GM23248 (cell line): ENCODE results near the gene SRPK3. TPM values are rescaled to one million over a fixed set of nuclear protein-coding genes. Genes with fewer than 3 reads are reported as not detected.

Experiments used
- DNase-seq: peaks from one replicate; pipeline ENCODE4 v3.0.0-alpha.2; 2015
- H2AFZ ChIP-seq: fragments of 200-600 bp; sonication (generic); 2 replicates; pipeline ENCODE4 v1.6.1; 2016; ENCODE audit warnings: antibody characterized with exemption
- H3F3A ChIP-seq: fragments of 200-600 bp; sonication (generic); 2 replicates; pipeline ENCODE4 v1.6.1; 2016; ENCODE audit warnings: mild to moderate bottlenecking, antibody characterized with exemption, mixed run types; ENCODE audit not compliant: insufficient read depth
- H3K27ac ChIP-seq: fragments of 200-600 bp; sonication (generic); 2 replicates; pipeline ENCODE4 v1.5.1; 2016; ENCODE audit warnings: mild to moderate bottlenecking
- H3K27me3 ChIP-seq: fragments of 200-600 bp; sonication (generic); replicated peaks from 2 replicates; pipeline ENCODE4 v1.6.1; 2016; ENCODE audit warnings: mild to moderate bottlenecking; ENCODE audit not compliant: insufficient read depth
- H3K36me3 ChIP-seq: fragments of 200-600 bp; sonication (generic); 2 replicates; pipeline ENCODE4 v1.6.1; 2016; ENCODE audit warnings: low read depth, mild to moderate bottlenecking
- H3K4me1 ChIP-seq: fragments of 200-600 bp; sonication (generic); 2 replicates; pipeline ENCODE4 v1.6.1; 2016; ENCODE audit warnings: mild to moderate bottlenecking; ENCODE audit not compliant: insufficient read depth
- H3K4me2 ChIP-seq: fragments of 200-600 bp; sonication (generic); one replicate; pipeline ENCODE4 v1.6.1; 2016; ENCODE audit warnings: mild to moderate bottlenecking; ENCODE audit not compliant: unreplicated experiment
- H3K4me3 ChIP-seq: fragments of 200-600 bp; sonication (generic); 2 replicates; pipeline ENCODE4 v1.5.1; 2016; ENCODE audit warnings: mild to moderate bottlenecking
- H3K79me2 ChIP-seq: fragments of 200-600 bp; sonication (generic); 2 replicates; pipeline ENCODE4 v1.6.1; 2016; ENCODE audit warnings: mild to moderate bottlenecking; ENCODE audit not compliant: insufficient read depth
- H3K9ac ChIP-seq: fragments of 200-600 bp; sonication (generic); 2 replicates; pipeline ENCODE4 v1.6.1; 2016; ENCODE audit warnings: mild to moderate bottlenecking
- H3K9me2 ChIP-seq: fragments of 200-600 bp; sonication (generic); 2 replicates; pipeline ENCODE4 v1.6.1; 2016; ENCODE audit warnings: mixed run types, mild to moderate bottlenecking, moderate library complexity; ENCODE audit not compliant: insufficient read depth
- H3K9me3 ChIP-seq: fragments of 200-600 bp; sonication (generic); one replicate; pipeline ENCODE4 v1.6.1; 2017; ENCODE audit warnings: low read depth
- H4K20me1 ChIP-seq: fragments of 200-600 bp; sonication (generic); 2 replicates; pipeline ENCODE4 v1.6.0; 2016; ENCODE audit not compliant: insufficient read depth
- EZH2 ChIP-seq: fragments of 200-600 bp; sonication (generic); IDR thresholded peaks from 2 replicates; pipeline ENCODE4 v1.6.1; 2018; ENCODE audit warnings: antibody characterized with exemption, mild to moderate bottlenecking; ENCODE audit not compliant: insufficient read depth, poor library complexity, severe bottlenecking
- EZH2phosphoT487 ChIP-seq: fragments of 200-600 bp; sonication (generic); IDR thresholded peaks from 2 replicates; pipeline ENCODE4 v1.6.1; 2018; ENCODE audit warnings: antibody characterized with exemption, moderate library complexity, mild to moderate bottlenecking, low read depth; ENCODE audit not compliant: insufficient read depth
- WGBS, 2 experiments: methylation state at CpG; one replicate each; pipeline ENCODE4 v1.1.6; 2015 to 2017; ENCODE audit warnings: low lambda C conversion rate in 2 of 2, low coverage in 1 of 2; ENCODE audit errors: missing lambda C conversion rate in 2 of 2; 5-methylcytosine and 5-hydroxymethylcytosine counted together
- in situ Hi-C: fragments of 300-500 bp; cut with MboI; formaldehyde crosslinking; loops from 2 replicates; pipeline ENCODE4 v1.15.0; 2020
- polyA plus RNA-seq: library from polyadenylated mRNA; unstranded; fragments of >200 nt; fragmentation: Nextera tagmentation; extraction: Ambion mirVana; gene quantifications from 2 replicates; pipeline ENCODE4 v1.2.1, GENCODE V29; 2016
- total RNA-seq: library from RNA; depleted of rRNA; stranded (reverse); fragments of >200 nt; shearing (Covaris generic); gene quantifications from 2 replicates; pipeline ENCODE4 v1.2.3, GENCODE V29; 2014

SRPK3 gene
- total and polyA plus RNA-seq, 2 experiments from 2014 or later: 0.53 to 0.86 TPM

DNA sequence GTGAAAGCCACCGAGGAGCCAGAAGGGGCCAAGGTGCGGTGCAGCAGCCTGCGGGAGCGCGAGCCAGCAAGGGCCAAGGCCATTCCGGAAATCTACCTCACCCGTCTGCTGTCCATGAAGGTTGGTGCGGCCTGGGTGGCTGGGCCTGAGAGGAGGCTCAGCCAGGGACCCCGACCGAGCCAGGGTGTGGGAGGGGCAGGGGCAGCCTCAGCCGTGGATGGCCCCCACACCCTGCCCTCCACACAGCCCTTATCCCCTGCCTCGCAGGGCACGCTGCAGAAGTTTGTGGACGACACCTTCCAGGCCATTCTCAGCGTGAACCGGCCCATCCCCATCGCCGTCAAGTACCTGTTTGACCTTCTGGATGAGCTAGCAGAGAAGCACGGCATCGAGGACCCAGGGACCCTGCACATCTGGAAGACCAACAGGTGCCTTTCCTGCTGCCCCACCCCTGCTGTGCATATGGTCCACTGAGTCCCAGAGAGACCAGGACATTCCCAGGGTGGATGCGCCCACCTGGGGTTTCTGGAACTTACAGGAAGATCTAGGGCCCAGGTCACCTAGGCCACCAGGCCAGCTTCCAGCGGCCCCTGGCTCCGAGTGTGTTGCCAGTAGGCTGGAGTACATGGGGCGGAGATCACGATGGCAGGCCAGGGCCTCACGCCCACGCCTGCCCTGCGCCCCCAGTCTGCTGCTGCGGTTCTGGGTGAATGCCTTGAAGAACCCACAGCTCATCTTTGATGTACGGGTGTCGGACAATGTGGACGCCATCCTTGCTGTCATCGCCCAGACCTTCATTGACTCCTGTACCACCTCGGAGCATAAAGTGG is 3.4 kb upstream of the SRPK3 start:
- no peak for TF ChIP-seq EZH2phosphoT487
- no peak for TF ChIP-seq EZH2
- H3K4me3 ChIP-seq: no peak overlapping the region
- 88 to 95% methylated on average over 10 to 20 of the region's 34 CpGs for WGBS, 2 experiments
- H3K27ac ChIP-seq: no peak overlapping the region
- no peaks in the 10 kb centered on the region for H3F3A ChIP-seq
- no peaks in the 10 kb centered on the region for H3K79me2 ChIP-seq
- in situ Hi-C loops: no loop called here
- H3K36me3 ChIP-seq: no peaks in the 10 kb centered on the region
- no peaks in the 10 kb centered on the region for H3K4me1 ChIP-seq
- H2AFZ ChIP-seq: no peak overlapping the region
- H3K9me2 ChIP-seq: no peaks in the 10 kb centered on the region
- no peaks in the 10 kb centered on the region for H4K20me1 ChIP-seq
- DNase-seq: no peak
- no peak overlapping the region for H3K4me2 ChIP-seq
- no peaks in the 10 kb centered on the region for H3K9me3 ChIP-seq
- no peaks in the 10 kb centered on the region for H3K27me3 ChIP-seq
- no peak overlapping the region for H3K9ac ChIP-seq

DNA sequence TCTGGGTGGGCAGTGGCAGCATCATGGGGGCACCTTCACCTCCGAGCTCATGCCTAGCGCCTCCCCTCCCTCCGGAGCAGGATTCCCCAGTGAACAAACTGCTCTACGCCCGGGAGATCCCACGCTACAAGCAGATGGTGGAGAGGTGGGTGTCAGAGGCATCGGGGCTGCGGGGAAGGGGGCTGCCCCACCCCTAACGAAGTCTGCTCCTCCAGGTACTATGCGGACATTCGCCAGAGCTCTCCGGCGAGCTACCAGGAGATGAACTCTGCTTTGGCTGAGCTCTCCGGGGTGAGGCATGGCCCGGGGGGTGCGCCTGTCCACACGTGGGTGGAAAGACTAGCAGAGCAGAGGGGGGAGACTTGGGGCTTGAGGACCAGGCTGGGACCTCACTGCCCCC is 2.7 kb upstream of the SRPK3 start:
- Histone ChIP-seq H3K36me3 (no peaks in the 10 kb centered on the region), H4K20me1 (no peaks in the 10 kb centered on the region), H3K27me3 (no peaks in the 10 kb centered on the region), H3K27ac (no peak overlapping the region), H3K4me1 (no peaks in the 10 kb centered on the region), H3K9ac (no peak overlapping the region), H2AFZ (no peak overlapping the region), H3K4me2 (no peak overlapping the region), H3K4me3 (no peak overlapping the region), H3F3A (no peaks in the 10 kb centered on the region), H3K79me2 (no peaks in the 10 kb centered on the region), H3K9me2 (no peaks in the 10 kb centered on the region), H3K9me3 (no peaks in the 10 kb centered on the region)
- in situ Hi-C loops: no loop called here
- no peak for DNase-seq
- TF ChIP-seq EZH2 (no peak), EZH2phosphoT487 (no peak)
- 73 to 85% methylated on average over 8 to 9 of the region's 17 CpGs for WGBS, 2 experiments

DNA sequence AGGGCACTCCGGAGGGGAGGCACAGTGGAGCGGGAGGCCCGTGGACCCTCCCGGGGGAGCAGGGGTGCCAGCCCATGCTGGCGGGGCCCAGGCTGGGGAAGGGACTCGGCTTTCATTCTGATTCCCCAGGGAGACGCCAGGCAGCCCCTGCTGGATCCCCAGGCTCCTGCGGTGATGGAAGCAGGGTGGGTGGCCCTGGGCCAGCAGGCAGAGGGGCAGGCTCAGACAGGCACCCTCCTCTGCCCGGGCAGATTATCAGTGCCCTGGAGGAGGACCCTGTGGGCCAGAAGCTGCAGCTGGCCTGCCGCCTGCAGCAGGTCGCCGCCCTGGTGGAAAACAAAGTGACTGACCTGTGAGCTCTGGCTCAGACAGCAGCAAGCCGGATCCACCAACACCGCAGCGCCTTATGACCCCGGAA is 2.1 kb upstream of the SRPK3 start:
- Histone ChIP-seq H3K4me1 (no peaks in the 10 kb centered on the region), H2AFZ (no peak overlapping the region), H3K4me2 (no peak overlapping the region), H3K27me3 (no peaks in the 10 kb centered on the region), H3K36me3 (no peaks in the 10 kb centered on the region), H3K9me2 (no peaks in the 10 kb centered on the region), H3F3A (no peaks in the 10 kb centered on the region), H4K20me1 (no peaks in the 10 kb centered on the region), H3K4me3 (no peak overlapping the region), H3K79me2 (no peaks in the 10 kb centered on the region), H3K27ac (no peak overlapping the region), H3K9me3 (no peaks in the 10 kb centered on the region), H3K9ac (no peak overlapping the region)
- WGBS, 2 experiments: 100% methylated on average over 1 of the region's 16 CpGs; no CpG with 5 or more reads in 1 of the 2 experiments
- DNase-seq: no peak
- TF ChIP-seq EZH2phosphoT487: no peak
- TF ChIP-seq EZH2: no peak
- in situ Hi-C loops: no loop called here

DNA sequence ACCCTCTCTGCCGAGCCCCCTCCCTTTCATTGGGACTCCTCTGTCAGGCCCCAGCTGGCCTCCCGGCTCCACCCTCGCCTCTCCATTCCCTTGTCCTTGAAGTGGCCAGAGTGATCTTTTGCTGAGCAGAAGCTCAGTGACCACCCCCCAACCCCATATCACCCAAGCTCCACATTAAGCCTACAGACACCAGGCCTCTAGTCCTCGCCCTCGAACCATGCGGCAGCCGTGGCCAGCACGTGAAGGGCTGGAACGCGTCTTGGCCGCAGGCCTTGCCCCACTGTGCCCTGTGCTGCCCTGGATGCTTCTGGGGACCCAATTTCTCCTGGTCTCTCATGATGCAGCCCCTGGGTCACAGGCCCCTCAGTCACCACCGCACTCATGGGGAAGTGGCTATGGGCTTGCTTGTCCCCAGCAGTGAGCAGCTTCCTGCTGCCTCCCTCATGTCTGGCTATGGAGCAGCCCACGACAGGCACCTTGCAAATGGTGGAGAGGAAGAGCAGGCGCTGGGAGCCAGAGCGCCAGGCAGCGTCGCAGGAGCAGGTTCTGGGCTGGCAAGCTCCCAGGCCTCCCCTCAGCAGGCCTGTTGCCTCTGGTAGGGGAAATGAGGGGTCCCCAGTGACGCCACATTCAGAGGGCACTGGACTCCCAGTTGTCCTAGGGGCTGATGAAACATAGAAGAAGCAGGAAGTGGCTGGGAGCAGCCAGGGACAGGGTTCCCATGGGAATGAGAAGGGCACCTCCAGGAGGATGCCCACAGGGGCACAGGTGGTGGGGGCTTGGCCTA is 757 bp upstream of the SRPK3 start:
- H3K36me3 ChIP-seq: no peaks in the 10 kb centered on the region
- H3K79me2 ChIP-seq: no peaks in the 10 kb centered on the region
- H3K27ac ChIP-seq: no peak overlapping the region
- H4K20me1 ChIP-seq: no peaks in the 10 kb centered on the region
- H3K9me2 ChIP-seq: no peaks in the 10 kb centered on the region
- WGBS, 2 experiments: 92 to 93% methylated on average over 16 to 17 of the region's 18 CpGs
- H2AFZ ChIP-seq: no peak overlapping the region
- H3K27me3 ChIP-seq: no peaks in the 10 kb centered on the region
- no peaks in the 10 kb centered on the region for H3F3A ChIP-seq
- no peak overlapping the region for H3K9ac ChIP-seq
- H3K4me3 ChIP-seq: no peak overlapping the region
- no peak overlapping the region for H3K4me2 ChIP-seq
- in situ Hi-C loops: no loop called here
- H3K9me3 ChIP-seq: no peaks in the 10 kb centered on the region
- no peak for DNase-seq
- H3K4me1 ChIP-seq: no peaks in the 10 kb centered on the region
- TF ChIP-seq EZH2 (no peak), EZH2phosphoT487 (no peak)
